Stimulated activated naive B cell treated with anti-CD40 and anti-IgM and Interleukin-4, amounts not matched to agents 10 μg/mL and 1 μg/mL and 100 μg/mL, for 72 hours (primary cell): ENCODE data around the gene GPRC5A.
A peak's percentile ranks its signal among the peaks of the same experiment; 100 is the strongest.

Experiments used
- ATAC-seq, 2 donors: fragments of 150-1000 bp; cut with Tn5 transposase; replicated peaks; 2 replicates each; pipeline ENCODE4 v1.10.0; 2021; ENCODE audit warnings: moderate library complexity in 1 of 2
- DNase-seq: peaks from one replicate; pipeline ENCODE4 v3.0.0; 2021
- H3K27ac Mint-ChIP-seq: one replicate; pipeline ENCODE4 v1.8.0; 2022; ENCODE audit warnings: mild to moderate bottlenecking, mixed read lengths
- H3K27me3 Mint-ChIP-seq, 2 donors: one replicate each; pipeline ENCODE4 v1.8.0; 2022; ENCODE audit warnings: mixed read lengths in 2 of 2
- H3K36me3 Mint-ChIP-seq, 2 donors: one replicate each; pipeline ENCODE4 v1.8.0; 2022; ENCODE audit warnings: mixed read lengths in 2 of 2, mild to moderate bottlenecking in 1 of 2
- H3K4me1 Mint-ChIP-seq, 2 donors: one replicate each; pipeline ENCODE4 v1.8.0; 2022; ENCODE audit warnings: mixed read lengths in 2 of 2, mild to moderate bottlenecking in 1 of 2
- H3K4me3 Mint-ChIP-seq, 2 donors: one replicate each; pipeline ENCODE4 v1.8.0; 2022; ENCODE audit warnings: mild to moderate bottlenecking in 2 of 2, mixed read lengths in 2 of 2, moderate library complexity in 1 of 2
- H3K9me3 Mint-ChIP-seq, 2 donors: one replicate each; pipeline ENCODE4 v1.8.0; 2022; ENCODE audit warnings: mixed read lengths in 2 of 2, mild to moderate bottlenecking in 1 of 2

GPRC5A gene

GRCh38 chr12:12877153-12877768 is 14.1 kb upstream of the GPRC5A start:
- ATAC-seq (no peak), DNase-seq (no peak)
- Mint-ChIP-seq H3K36me3 (no peaks in the 10 kb centered on the region), H3K4me1 (peaks cover 0 to 5% of the 10 kb centered on the region in 2 donors), H3K4me3 (no peak overlapping the region), H3K27me3 (peaks cover 0 to 5% of the 10 kb centered on the region in 2 donors), H3K27ac (no peak overlapping the region), H3K9me3 (no peaks in the 10 kb centered on the region)

- Mint-ChIP-seq H3K36me3 (no peaks in the 10 kb centered on the region), H3K4me3 (no peak overlapping the region), H3K4me1 (peaks cover 0 to 5% of the 10 kb centered on the region in 2 donors), H3K27me3 (peaks cover 0 to 5% of the 10 kb centered on the region in 2 donors), H3K27ac (no peak overlapping the region), H3K9me3 (no peaks in the 10 kb centered on the region)
- ATAC-seq: no peak
- no peak for DNase-seq
Observed at GRCh38 chr12:12877781-12878455, 13.4 kb upstream of the GPRC5A start.

DNA sequence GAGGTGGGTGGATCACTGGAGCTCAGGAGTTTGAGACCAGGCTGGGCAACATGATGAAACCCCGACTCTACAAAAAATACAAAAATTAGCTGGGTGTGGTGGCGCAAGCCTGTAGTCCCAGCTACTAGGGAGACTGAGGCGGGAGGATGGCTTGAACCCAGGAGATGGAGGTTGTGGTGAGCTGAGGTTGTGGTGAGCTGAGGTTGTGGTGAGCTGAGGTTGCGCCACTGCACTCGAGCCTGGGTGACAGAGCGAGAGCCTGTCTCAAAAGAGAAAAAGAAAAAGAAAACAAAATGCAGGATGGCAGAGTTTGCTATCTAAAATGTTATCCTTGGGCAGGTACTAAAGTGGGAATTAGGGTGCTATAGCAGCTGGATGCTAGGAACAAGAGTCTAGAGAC is 10.8 kb upstream of the GPRC5A start:
- Mint-ChIP-seq H3K27me3 (peaks cover 0 to 5% of the 10 kb centered on the region in 2 donors), H3K4me1 (no peaks in the 10 kb centered on the region), H3K4me3 (no peak overlapping the region), H3K27ac (no peak overlapping the region), H3K9me3 (no peaks in the 10 kb centered on the region), H3K36me3 (no peaks in the 10 kb centered on the region)
- no peak for ATAC-seq
- DNase-seq: no peak

DNA sequence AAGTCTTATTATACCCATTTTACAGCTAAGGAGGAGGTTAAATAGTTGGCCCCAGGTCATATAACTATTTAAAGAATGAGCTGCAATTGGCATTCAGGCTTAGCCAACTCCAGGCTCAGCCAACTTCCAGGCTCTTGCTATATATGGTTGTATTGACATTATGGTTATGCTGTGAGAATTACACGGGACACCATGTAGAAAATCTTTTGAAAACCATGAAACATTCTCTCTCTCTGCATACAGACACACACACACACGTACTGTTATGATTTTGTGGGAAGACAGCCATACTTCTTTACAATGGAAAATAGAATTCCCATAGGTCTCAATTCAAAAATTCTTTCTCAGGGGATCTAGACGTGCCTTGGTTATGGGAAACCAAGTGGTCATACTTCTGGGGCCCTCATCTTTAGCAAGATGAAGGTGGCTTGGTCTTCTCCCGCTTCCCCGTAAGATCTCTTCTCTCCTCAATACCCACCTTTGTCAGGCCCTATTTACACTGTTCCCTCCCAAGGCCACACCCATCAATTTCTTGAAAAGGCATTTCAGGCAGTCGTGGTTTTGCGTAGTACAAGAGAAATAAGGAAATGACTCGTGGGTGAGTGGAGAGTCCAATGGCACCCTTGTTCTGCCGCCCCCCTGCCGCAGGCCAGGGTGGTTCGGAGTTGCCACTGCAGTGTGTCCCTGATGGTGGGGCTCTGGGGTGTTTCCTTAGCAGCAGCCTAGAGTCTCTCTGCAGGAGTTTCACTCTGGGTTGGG is 10.0 kb upstream of the GPRC5A start:
- Mint-ChIP-seq H3K27ac (no peak overlapping the region), H3K4me1 (no peaks in the 10 kb centered on the region), H3K36me3 (no peaks in the 10 kb centered on the region), H3K4me3 (no peak overlapping the region), H3K27me3 (peaks cover 0 to 5% of the 10 kb centered on the region in 2 donors), H3K9me3 (no peaks in the 10 kb centered on the region)
- DNase-seq (no peak), ATAC-seq (peak in 1 of 2 donors; percentile 14)

DNA sequence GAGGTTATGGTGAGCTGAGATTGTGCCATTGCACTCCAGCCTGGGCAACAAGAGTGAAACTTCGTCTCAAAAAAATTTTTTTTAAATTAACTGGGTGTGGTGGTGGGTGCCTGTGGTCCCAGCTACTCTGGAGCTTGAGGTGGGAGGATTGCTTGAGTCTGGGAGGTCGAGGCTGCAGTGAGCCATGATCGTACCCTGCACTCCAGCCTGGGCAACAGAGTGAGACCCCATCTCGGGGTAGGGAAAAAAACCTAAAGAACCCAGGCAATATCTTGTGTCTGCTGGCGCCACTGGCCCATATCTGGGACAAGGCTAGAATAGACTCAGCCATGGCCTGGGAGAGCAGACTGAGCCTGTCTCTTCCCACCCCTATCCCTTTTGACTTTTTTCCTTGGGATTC is 9.1 kb upstream of the GPRC5A start:
- DNase-seq (no peak), ATAC-seq (no peak)
- Mint-ChIP-seq H3K36me3 (no peaks in the 10 kb centered on the region), H3K27ac (no peak overlapping the region), H3K4me1 (no peaks in the 10 kb centered on the region), H3K4me3 (no peak overlapping the region), H3K27me3 (peaks cover under 1 to 5% of the 10 kb centered on the region in 2 donors), H3K9me3 (no peaks in the 10 kb centered on the region)

GRCh38 chr12:12883369-12884001 is 7.9 kb upstream of the GPRC5A start:
- Mint-ChIP-seq H3K4me1 (no peaks in the 10 kb centered on the region), H3K4me3 (no peak overlapping the region), H3K27me3 (peaks cover 10 to 15% of the 10 kb centered on the region in 2 donors), H3K27ac (no peak overlapping the region), H3K9me3 (no peaks in the 10 kb centered on the region), H3K36me3 (no peaks in the 10 kb centered on the region)
- DNase-seq (no peak), ATAC-seq (no peak)

GRCh38 chr12:12885096-12885792 is 6.1 kb upstream of the GPRC5A start:
- ATAC-seq (no peak), DNase-seq (no peak)
- Mint-ChIP-seq H3K9me3 (no peaks in the 10 kb centered on the region), H3K27me3 (peaks cover 24 to 30% of the 10 kb centered on the region in 2 donors), H3K36me3 (no peaks in the 10 kb centered on the region), H3K4me1 (peaks cover 2 to 3% of the 10 kb centered on the region in 2 donors), H3K27ac (no peak overlapping the region), H3K4me3 (no peak overlapping the region)

DNA sequence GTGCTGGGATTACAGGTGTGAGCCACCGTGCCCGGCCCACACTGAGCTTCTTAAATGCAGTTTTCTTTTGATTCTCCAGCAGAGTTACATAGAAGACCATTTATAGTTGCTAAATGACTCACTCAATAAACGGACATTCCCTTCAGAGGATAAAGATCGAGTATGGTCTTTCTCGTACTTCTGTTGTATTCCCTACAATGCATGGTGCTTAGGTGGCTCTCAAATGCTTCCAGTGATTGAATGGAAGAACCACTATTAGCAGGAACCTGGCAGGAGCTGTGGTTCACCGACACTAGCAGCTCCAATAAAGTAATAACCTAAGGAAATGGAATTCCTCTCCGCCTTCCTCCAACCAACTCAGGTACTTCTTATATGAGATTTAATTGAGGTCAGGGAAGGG is 3.9 kb upstream of the GPRC5A start:
- no peak for ATAC-seq
- DNase-seq: no peak
- H3K36me3 Mint-ChIP-seq: no peaks in the 10 kb centered on the region
- no peak overlapping the region for H3K27ac Mint-ChIP-seq
- peaks cover 42 to 45% of the 10 kb centered on the region in 2 donors for H3K27me3 Mint-ChIP-seq
- no peaks in the 10 kb centered on the region for H3K9me3 Mint-ChIP-seq
- H3K4me1 Mint-ChIP-seq: peaks cover 12 to 20% of the 10 kb centered on the region in 2 donors
- no peak overlapping the region for H3K4me3 Mint-ChIP-seq

GRCh38 chr12:12889701-12890100 is 1.7 kb upstream of the GPRC5A start:
- H3K27ac Mint-ChIP-seq: no peak overlapping the region
- H3K4me3 Mint-ChIP-seq: peak overlapping the region in 1 of 2 donors; percentile 43
- peaks cover 14 to 20% of the 10 kb centered on the region in 2 donors for H3K4me1 Mint-ChIP-seq
- no peak for ATAC-seq
- peaks cover 52 to 58% of the 10 kb centered on the region in 2 donors for H3K27me3 Mint-ChIP-seq
- H3K9me3 Mint-ChIP-seq: no peaks in the 10 kb centered on the region
- peaks cover 0 to 2% of the 10 kb centered on the region in 2 donors for H3K36me3 Mint-ChIP-seq
- no peak for DNase-seq

- peaks cover 0 to 2% of the 10 kb centered on the region in 2 donors for H3K36me3 Mint-ChIP-seq
Observed at GRCh38 chr12:12890543-12891079, 751 bp upstream of the GPRC5A start.

DNA sequence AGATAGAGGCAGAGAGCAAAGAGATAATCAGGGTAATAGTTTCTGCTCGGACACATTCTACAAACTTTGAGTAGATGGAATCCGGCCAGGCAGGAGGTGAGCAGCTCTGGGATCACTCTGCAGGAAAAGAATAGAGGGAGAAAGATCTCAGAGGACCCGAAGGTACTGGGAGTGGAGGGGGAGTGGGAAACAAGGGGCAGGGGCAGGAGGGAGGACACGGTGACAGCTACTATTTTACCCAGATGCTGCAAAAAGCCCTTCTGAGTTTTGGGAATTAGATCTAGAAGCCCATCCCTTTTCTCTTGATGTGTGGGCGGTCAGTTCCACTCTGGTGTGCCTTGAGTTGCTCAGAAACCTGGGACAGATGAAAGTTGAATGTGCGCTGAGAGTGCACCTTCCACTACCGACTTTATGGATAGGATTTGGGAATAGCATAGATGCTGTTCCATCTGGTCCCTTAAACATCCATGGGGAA is 556 bp downstream of the GPRC5A start:
- ATAC-seq (no peak), DNase-seq (no peak)
- H3K27me3 Mint-ChIP-seq: peaks cover 57 to 58% of the 10 kb centered on the region in 2 donors
- peaks cover 0 to 2% of the 10 kb centered on the region in 2 donors for H3K36me3 Mint-ChIP-seq
- no peaks in the 10 kb centered on the region for H3K9me3 Mint-ChIP-seq
- H3K27ac Mint-ChIP-seq: no peak overlapping the region
- peak overlapping the region; percentile 80 to 86 for H3K4me3 Mint-ChIP-seq
- H3K4me1 Mint-ChIP-seq: peaks cover 14 to 20% of the 10 kb centered on the region in 2 donors

More at GRCh38 chr12:12890543-12891079, 751 bp upstream of the GPRC5A start:
- H3K4me1 Mint-ChIP-seq: peaks cover 14 to 20% of the 10 kb centered on the region in 2 donors
- DNase-seq (no peak), ATAC-seq (peak; percentile 77 to 89)
- peaks cover 52 to 58% of the 10 kb centered on the region in 2 donors for H3K27me3 Mint-ChIP-seq
- no peaks in the 10 kb centered on the region for H3K9me3 Mint-ChIP-seq
- peak overlapping the region; percentile 37 for H3K27ac Mint-ChIP-seq
- H3K4me3 Mint-ChIP-seq: peak overlapping the region; percentile 80 to 86

DNA sequence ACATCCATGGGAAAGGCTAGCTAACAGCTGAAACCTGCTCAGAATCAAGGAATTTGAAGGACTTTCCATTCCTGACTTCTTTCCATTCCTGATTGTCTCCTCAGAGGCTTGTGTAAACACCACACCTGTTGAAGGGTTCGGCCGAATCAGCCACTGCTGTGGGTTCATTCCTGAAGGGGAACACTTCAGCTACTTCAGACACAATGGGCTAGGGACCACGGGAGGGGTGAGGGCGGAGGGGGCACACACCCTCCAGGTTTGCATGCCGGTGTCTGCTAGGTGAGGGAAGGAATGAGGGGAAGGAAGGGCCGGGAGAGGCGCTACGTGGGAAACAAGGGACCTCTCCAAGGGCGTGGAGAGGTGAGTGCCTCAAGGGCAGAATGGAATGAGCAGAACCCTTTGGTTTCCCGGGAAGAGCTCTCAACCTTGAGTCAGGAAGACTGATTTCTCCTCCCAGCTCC is 1.3 kb downstream of the GPRC5A start:
- Mint-ChIP-seq H3K27me3 (peaks cover 60 to 61% of the 10 kb centered on the region in 2 donors), H3K27ac (no peak overlapping the region), H3K9me3 (no peaks in the 10 kb centered on the region), H3K4me1 (peaks cover 14 to 20% of the 10 kb centered on the region in 2 donors), H3K36me3 (peaks cover 0 to 2% of the 10 kb centered on the region in 2 donors), H3K4me3 (no peak overlapping the region)
- no peak for DNase-seq
- ATAC-seq: no peak

DNA sequence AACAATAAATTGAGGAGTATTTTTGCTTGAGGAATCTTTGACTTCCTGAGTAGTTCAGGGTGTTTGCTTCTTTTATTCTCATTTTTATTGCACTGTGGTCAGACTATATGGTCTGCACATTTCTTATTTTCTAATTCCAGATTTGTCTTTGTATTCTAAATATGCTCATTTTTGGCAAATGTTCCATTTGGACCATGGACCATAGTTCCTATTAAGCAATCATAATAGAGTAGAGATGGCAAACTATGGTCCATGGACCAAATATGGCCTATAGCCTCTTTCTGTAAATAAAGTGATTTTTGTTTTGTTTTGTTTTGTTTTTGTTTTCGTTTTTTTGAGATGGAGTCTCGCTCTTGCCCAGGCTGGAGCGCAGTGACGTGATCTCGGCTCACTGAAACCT is 2.1 kb downstream of the GPRC5A start:
- Mint-ChIP-seq H3K27ac (no peak overlapping the region), H3K36me3 (peaks cover 0 to 2% of the 10 kb centered on the region in 2 donors), H3K4me3 (no peak overlapping the region), H3K4me1 (peaks cover 14 to 20% of the 10 kb centered on the region in 2 donors), H3K9me3 (no peaks in the 10 kb centered on the region), H3K27me3 (peaks cover 54 to 57% of the 10 kb centered on the region in 2 donors)
- no peak for ATAC-seq
- no peak for DNase-seq
